WTC11 (cell line): ENCODE data around the gene SULT1C2. TPM values are rescaled to one million over a fixed set of nuclear protein-coding genes. Genes with fewer than 3 reads are reported as not detected.

Source experiments
- ATAC-seq: fragments of 200-7000 bp; cut with Tn5 transposase; 2 replicates; pipeline ENCODE4 v1.10.0; 2021; ENCODE audit warnings: mild to moderate bottlenecking, moderate library complexity
- CTCF ChIA-PET: fragments of 300-600 bp; sonication (Branson Sonifier 250); formaldehyde crosslinking; loops from one replicate; lab custom pipeline; 2021; ENCODE audit warnings: antibody characterized with exemption; lab: Charles Lee
- POLR2A ChIA-PET: fragments of 350-600 bp; sonication (Branson Sonifier 250); formaldehyde crosslinking; loops from one replicate; lab custom pipeline; 2021; ENCODE audit warnings: antibody characterized with exemption; lab: Charles Lee
- DNase-seq: peaks from one replicate; pipeline ENCODE4 v3.0.0; 2021; ENCODE audit warnings: low spot score
- H3K27ac Mint-ChIP-seq: 2 replicates; pipeline ENCODE4 v1.8.0; 2021; ENCODE audit warnings: mixed read lengths
- H3K27me3 Mint-ChIP-seq: 2 replicates; pipeline ENCODE4 v1.8.0; 2021; ENCODE audit warnings: low read depth, mild to moderate bottlenecking, moderate library complexity, mixed read lengths
- H3K36me3 Mint-ChIP-seq: 2 replicates; pipeline ENCODE4 v1.8.0; 2021; ENCODE audit warnings: mixed read lengths
- H3K4me1 Mint-ChIP-seq: 2 replicates; pipeline ENCODE4 v1.8.0; 2022; ENCODE audit warnings: mixed read lengths
- H3K4me3 Mint-ChIP-seq: 2 replicates; pipeline ENCODE4 v1.8.0; 2021; ENCODE audit warnings: mild to moderate bottlenecking, moderate library complexity, mixed read lengths
- H3K9me3 Mint-ChIP-seq: 2 replicates; pipeline ENCODE4 v1.8.0; 2021; ENCODE audit warnings: mixed read lengths
- CREM ChIP-seq: sonication (generic); formaldehyde crosslinking; IDR thresholded peaks from 2 replicates; pipeline ENCODE4 v1.8.1; 2022; ENCODE audit warnings: mild to moderate bottlenecking, missing genetic modification reagents, moderate library complexity
- FOXK1 ChIP-seq: sonication (generic); formaldehyde crosslinking; IDR thresholded peaks from 2 replicates; pipeline ENCODE4 v1.8.0; 2022; ENCODE audit warnings: mild to moderate bottlenecking, moderate library complexity, missing genetic modification reagents
- IRF2 ChIP-seq: sonication (generic); formaldehyde crosslinking; IDR thresholded peaks from 2 replicates; pipeline ENCODE4 v1.8.0; 2022; ENCODE audit warnings: low read depth, missing genetic modification reagents, borderline replicate concordance
- JAZF1 ChIP-seq: fragments of 250-450 bp; sonication (Bioruptor Pico); IDR thresholded peaks from 2 replicates; pipeline ENCODE4 v1.9.0; 2021; ENCODE audit warnings: moderate library complexity, mild to moderate bottlenecking, inconsistent platforms
- OVOL2 ChIP-seq: fragments of 250-450 bp; sonication (Bioruptor Pico); IDR thresholded peaks from 2 replicates; pipeline ENCODE4 v1.9.0; 2021; ENCODE audit warnings: mild to moderate bottlenecking, borderline replicate concordance
- PRRX2 ChIP-seq: fragments of 250-450 bp; sonication (Bioruptor Pico); IDR thresholded peaks from 2 replicates; pipeline ENCODE4 v1.8.0; 2021; ENCODE audit warnings: mild to moderate bottlenecking
- RELA ChIP-seq: sonication (generic); formaldehyde crosslinking; IDR thresholded peaks from 2 replicates; pipeline ENCODE4 v1.8.1; 2022; ENCODE audit warnings: missing genetic modification reagents, mild to moderate bottlenecking, borderline replicate concordance
- RORB ChIP-seq: fragments of 250-450 bp; sonication (Bioruptor Pico); IDR thresholded peaks from 2 replicates; pipeline ENCODE4 v1.9.0; 2021; ENCODE audit warnings: mild to moderate bottlenecking
- SP1 ChIP-seq: sonication (generic); formaldehyde crosslinking; conservative IDR thresholded peaks from 2 replicates; pipeline ENCODE4 v1.8.1; 2022; ENCODE audit warnings: missing genetic modification reagents
- TEAD4 ChIP-seq: sonication (generic); formaldehyde crosslinking; IDR thresholded peaks from 2 replicates; pipeline ENCODE4 v1.8.0; 2022; ENCODE audit warnings: mild to moderate bottlenecking, missing genetic modification reagents
- TP53 ChIP-seq: sonication (generic); formaldehyde crosslinking; IDR thresholded peaks from 2 replicates; pipeline ENCODE4 v1.8.1; 2023; ENCODE audit warnings: mild to moderate bottlenecking, missing genetic modification reagents
- ZNF232 ChIP-seq: sonication (generic); formaldehyde crosslinking; IDR thresholded peaks from 2 replicates; pipeline ENCODE4 v1.8.0; 2022; ENCODE audit warnings: mild to moderate bottlenecking, missing genetic modification reagents
- ZNF416 ChIP-seq: fragments of 250-450 bp; sonication (Bioruptor Pico); IDR thresholded peaks from 2 replicates; pipeline ENCODE4 v1.9.0; 2021; ENCODE audit warnings: mild to moderate bottlenecking, inconsistent platforms
- total RNA-seq: library from RNA; stranded (reverse); gene quantifications from 3 replicates; pipeline ENCODE4 v1.2.3, GENCODE V29; 2021
- TF ChIP-seq, protein P1 (sequence below): sonication (generic); formaldehyde crosslinking; IDR thresholded peaks from 2 replicates; pipeline ENCODE4 v1.8.0; 2022; ENCODE audit warnings: mild to moderate bottlenecking, missing genetic modification reagents
- TF ChIP-seq, protein P2 (sequence below): sonication (generic); formaldehyde crosslinking; conservative IDR thresholded peaks from 2 replicates; pipeline ENCODE4 v1.8.1; 2022; ENCODE audit warnings: mild to moderate bottlenecking, missing genetic modification reagents
- TF ChIP-seq, protein P3 (sequence below): sonication (generic); formaldehyde crosslinking; IDR thresholded peaks from 2 replicates; pipeline ENCODE4 v1.8.1; 2022; ENCODE audit warnings: low read depth, mild to moderate bottlenecking, moderate library complexity, missing genetic modification reagents, borderline replicate concordance
- TF ChIP-seq, protein P4 (sequence below): sonication (generic); formaldehyde crosslinking; IDR thresholded peaks from 2 replicates; pipeline ENCODE4 v1.8.1; 2023; ENCODE audit warnings: mild to moderate bottlenecking, missing genetic modification reagents
- TF ChIP-seq, protein P5 (sequence below): fragments of 250-450 bp; sonication (Bioruptor Pico); IDR thresholded peaks from 2 replicates; pipeline ENCODE4 v2.1.2; 2022; ENCODE audit warnings: mild to moderate bottlenecking, moderate library complexity
- TF ChIP-seq, protein P6 (sequence below): fragments of 250-450 bp; sonication (Bioruptor Pico); IDR thresholded peaks from 2 replicates; pipeline ENCODE4 v1.9.0; 2021; ENCODE audit warnings: mild to moderate bottlenecking, borderline replicate concordance
- TF ChIP-seq, protein P7 (sequence below): sonication (generic); formaldehyde crosslinking; IDR thresholded peaks from 2 replicates; pipeline ENCODE4 v1.8.0; 2022; ENCODE audit warnings: mild to moderate bottlenecking, missing genetic modification reagents
- TF ChIP-seq, protein P8 (sequence below): fragments of 250-450 bp; sonication (Bioruptor Pico); IDR thresholded peaks from 2 replicates; pipeline ENCODE4 v1.8.0; 2021; ENCODE audit warnings: mild to moderate bottlenecking

The SULT1C2 gene
- total RNA-seq, 1 experiment from 2014 or later: 2.2 TPM

DNA sequence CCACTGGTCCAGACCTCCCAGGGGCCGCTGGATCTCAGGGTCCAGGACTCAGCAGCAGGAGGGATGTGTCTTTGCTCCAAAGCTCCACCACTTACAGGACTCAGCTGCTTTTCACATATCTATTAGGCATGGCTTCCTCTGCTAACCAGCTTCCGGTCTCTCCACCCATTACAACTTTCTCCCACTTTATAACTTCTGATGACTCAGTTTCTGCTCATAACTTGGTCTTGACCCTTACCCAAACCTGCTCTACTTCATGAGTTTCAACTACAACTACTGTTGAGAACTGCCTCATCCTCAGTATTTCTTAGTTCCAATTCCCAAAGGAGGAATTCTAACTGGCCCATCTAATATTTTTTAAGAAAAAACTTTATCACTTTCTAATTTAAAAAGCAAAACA is 17.2 kb downstream of the SULT1C2 start (continued):
- TF ChIP-seq ZNF232 (CRISPR knock-in tag): no peak
- TF ChIP-seq, protein P1, sequence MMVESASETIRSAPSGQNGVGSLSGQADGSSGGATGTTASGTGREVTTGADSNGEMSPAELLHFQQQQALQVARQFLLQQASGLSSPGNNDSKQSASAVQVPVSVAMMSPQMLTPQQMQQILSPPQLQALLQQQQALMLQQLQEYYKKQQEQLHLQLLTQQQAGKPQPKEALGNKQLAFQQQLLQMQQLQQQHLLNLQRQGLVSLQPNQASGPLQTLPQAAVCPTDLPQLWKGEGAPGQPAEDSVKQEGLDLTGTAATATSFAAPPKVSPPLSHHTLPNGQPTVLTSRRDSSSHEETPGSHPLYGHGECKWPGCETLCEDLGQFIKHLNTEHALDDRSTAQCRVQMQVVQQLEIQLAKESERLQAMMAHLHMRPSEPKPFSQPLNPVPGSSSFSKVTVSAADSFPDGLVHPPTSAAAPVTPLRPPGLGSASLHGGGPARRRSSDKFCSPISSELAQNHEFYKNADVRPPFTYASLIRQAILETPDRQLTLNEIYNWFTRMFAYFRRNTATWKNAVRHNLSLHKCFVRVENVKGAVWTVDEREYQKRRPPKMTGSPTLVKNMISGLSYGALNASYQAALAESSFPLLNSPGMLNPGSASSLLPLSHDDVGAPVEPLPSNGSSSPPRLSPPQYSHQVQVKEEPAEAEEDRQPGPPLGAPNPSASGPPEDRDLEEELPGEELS (CRISPR knock-in tag): no peak
- no peak for TF ChIP-seq RELA (CRISPR knock-in tag)
- no peak for TF ChIP-seq TEAD4 (CRISPR knock-in tag)
- no peak for TF ChIP-seq RORB (CRISPR knock-in tag)
- TF ChIP-seq, protein P2, sequence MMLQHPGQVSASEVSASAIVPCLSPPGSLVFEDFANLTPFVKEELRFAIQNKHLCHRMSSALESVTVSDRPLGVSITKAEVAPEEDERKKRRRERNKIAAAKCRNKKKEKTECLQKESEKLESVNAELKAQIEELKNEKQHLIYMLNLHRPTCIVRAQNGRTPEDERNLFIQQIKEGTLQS (CRISPR knock-in tag): no peak
- TF ChIP-seq IRF2 (CRISPR knock-in tag): no peak
- TF ChIP-seq JAZF1 (CRISPR knock-in tag): no peak
- TF ChIP-seq, protein P3, sequence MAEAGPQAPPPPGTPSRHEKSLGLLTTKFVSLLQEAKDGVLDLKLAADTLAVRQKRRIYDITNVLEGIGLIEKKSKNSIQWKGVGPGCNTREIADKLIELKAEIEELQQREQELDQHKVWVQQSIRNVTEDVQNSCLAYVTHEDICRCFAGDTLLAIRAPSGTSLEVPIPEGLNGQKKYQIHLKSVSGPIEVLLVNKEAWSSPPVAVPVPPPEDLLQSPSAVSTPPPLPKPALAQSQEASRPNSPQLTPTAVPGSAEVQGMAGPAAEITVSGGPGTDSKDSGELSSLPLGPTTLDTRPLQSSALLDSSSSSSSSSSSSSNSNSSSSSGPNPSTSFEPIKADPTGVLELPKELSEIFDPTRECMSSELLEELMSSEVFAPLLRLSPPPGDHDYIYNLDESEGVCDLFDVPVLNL: no peak

DNA sequence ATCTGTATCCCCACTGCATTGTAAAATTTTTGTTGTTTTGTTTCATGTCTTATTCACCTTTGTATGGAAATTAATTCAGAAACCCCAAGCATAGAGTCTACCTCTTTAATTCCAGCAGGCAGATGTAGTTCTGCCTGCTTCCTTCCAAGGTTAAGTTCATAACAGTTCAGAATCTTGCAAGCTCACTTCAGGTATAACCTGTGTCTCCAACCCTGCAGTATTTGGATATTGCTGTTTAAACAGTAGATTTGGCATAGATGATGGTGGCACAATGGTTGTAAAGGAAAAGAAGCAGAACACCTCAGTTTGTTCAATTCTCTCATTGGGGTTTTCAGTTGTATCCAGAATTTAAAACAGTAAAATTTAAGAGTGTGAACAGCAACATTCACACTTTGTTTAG is 21.2 kb downstream of the SULT1C2 start:
- Mint-ChIP-seq H3K36me3 (no peaks in the 10 kb centered on the region; the same call in 1 of the 2 replicates), H3K4me3 (no peak overlapping the region), H3K27me3 (0 out of 2 replicates have a peak, but pooled peaks cover 2% of the 10 kb centered on the region), H3K4me1 (peaks cover under 1% of the 10 kb centered on the region), H3K27ac (no peak overlapping the region), H3K9me3 (peaks cover 27% of the 10 kb centered on the region)
- CTCF ChIA-PET: no interaction called here
- POLR2A ChIA-PET: no interaction called here
- ATAC-seq (no peak), DNase-seq (no peak)
- TF ChIP-seq, protein P4, sequence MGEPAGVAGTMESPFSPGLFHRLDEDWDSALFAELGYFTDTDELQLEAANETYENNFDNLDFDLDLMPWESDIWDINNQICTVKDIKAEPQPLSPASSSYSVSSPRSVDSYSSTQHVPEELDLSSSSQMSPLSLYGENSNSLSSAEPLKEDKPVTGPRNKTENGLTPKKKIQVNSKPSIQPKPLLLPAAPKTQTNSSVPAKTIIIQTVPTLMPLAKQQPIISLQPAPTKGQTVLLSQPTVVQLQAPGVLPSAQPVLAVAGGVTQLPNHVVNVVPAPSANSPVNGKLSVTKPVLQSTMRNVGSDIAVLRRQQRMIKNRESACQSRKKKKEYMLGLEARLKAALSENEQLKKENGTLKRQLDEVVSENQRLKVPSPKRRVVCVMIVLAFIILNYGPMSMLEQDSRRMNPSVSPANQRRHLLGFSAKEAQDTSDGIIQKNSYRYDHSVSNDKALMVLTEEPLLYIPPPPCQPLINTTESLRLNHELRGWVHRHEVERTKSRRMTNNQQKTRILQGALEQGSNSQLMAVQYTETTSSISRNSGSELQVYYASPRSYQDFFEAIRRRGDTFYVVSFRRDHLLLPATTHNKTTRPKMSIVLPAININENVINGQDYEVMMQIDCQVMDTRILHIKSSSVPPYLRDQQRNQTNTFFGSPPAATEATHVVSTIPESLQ: no peak
- TF ChIP-seq CREM (CRISPR knock-in tag): no peak
- no peak for TF ChIP-seq TP53 (CRISPR knock-in tag)
- TF ChIP-seq, protein P2 (CRISPR knock-in tag): no peak
- TF ChIP-seq, protein P5, sequence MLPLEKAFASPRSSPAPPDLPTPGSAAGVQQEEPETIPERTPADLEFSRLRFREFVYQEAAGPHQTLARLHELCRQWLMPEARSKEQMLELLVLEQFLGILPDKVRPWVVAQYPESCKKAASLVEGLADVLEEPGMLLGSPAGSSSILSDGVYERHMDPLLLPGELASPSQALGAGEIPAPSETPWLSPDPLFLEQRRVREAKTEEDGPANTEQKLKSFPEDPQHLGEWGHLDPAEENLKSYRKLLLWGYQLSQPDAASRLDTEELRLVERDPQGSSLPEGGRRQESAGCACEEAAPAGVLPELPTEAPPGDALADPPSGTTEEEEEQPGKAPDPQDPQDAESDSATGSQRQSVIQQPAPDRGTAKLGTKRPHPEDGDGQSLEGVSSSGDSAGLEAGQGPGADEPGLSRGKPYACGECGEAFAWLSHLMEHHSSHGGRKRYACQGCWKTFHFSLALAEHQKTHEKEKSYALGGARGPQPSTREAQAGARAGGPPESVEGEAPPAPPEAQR (CRISPR knock-in tag): no peak
- TF ChIP-seq, protein P6, sequence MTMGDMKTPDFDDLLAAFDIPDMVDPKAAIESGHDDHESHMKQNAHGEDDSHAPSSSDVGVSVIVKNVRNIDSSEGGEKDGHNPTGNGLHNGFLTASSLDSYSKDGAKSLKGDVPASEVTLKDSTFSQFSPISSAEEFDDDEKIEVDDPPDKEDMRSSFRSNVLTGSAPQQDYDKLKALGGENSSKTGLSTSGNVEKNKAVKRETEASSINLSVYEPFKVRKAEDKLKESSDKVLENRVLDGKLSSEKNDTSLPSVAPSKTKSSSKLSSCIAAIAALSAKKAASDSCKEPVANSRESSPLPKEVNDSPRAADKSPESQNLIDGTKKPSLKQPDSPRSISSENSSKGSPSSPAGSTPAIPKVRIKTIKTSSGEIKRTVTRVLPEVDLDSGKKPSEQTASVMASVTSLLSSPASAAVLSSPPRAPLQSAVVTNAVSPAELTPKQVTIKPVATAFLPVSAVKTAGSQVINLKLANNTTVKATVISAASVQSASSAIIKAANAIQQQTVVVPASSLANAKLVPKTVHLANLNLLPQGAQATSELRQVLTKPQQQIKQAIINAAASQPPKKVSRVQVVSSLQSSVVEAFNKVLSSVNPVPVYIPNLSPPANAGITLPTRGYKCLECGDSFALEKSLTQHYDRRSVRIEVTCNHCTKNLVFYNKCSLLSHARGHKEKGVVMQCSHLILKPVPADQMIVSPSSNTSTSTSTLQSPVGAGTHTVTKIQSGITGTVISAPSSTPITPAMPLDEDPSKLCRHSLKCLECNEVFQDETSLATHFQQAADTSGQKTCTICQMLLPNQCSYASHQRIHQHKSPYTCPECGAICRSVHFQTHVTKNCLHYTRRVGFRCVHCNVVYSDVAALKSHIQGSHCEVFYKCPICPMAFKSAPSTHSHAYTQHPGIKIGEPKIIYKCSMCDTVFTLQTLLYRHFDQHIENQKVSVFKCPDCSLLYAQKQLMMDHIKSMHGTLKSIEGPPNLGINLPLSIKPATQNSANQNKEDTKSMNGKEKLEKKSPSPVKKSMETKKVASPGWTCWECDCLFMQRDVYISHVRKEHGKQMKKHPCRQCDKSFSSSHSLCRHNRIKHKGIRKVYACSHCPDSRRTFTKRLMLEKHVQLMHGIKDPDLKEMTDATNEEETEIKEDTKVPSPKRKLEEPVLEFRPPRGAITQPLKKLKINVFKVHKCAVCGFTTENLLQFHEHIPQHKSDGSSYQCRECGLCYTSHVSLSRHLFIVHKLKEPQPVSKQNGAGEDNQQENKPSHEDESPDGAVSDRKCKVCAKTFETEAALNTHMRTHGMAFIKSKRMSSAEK: no peak
- no peak for TF ChIP-seq ZNF416 (CRISPR knock-in tag)
- TF ChIP-seq, protein P7, sequence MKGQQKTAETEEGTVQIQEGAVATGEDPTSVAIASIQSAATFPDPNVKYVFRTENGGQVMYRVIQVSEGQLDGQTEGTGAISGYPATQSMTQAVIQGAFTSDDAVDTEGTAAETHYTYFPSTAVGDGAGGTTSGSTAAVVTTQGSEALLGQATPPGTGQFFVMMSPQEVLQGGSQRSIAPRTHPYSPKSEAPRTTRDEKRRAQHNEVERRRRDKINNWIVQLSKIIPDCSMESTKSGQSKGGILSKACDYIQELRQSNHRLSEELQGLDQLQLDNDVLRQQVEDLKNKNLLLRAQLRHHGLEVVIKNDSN (CRISPR knock-in tag): no peak
- TF ChIP-seq PRRX2 (CRISPR knock-in tag): no peak
- TF ChIP-seq ZNF232 (CRISPR knock-in tag): no peak
- TF ChIP-seq OVOL2 (CRISPR knock-in tag): no peak
- TF ChIP-seq, protein P8, sequence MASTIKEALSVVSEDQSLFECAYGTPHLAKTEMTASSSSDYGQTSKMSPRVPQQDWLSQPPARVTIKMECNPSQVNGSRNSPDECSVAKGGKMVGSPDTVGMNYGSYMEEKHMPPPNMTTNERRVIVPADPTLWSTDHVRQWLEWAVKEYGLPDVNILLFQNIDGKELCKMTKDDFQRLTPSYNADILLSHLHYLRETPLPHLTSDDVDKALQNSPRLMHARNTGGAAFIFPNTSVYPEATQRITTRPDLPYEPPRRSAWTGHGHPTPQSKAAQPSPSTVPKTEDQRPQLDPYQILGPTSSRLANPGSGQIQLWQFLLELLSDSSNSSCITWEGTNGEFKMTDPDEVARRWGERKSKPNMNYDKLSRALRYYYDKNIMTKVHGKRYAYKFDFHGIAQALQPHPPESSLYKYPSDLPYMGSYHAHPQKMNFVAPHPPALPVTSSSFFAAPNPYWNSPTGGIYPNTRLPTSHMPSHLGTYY (CRISPR knock-in tag): no peak
- TF ChIP-seq, protein P1 (CRISPR knock-in tag): no peak
- TF ChIP-seq SP1 (CRISPR knock-in tag): no peak
- no peak for TF ChIP-seq FOXK1 (CRISPR knock-in tag)
